IPS DF 19.7 (cell line): ENCODE measurements around the gene KLF14.
"Not testable (repeated sequence)": the region's sequence is repeated elsewhere in the genome, so short reads cannot be mapped to it uniquely, and the experiment has no call there.

Experiments
- DNase-seq: peaks from one replicate; pipeline ENCODE4 v3.0.0-alpha.2; 2013; ENCODE audit warnings: low read depth, low spot score

KLF14 gene

GRCh38 chr7:130733931-130734814, at the start of gene KLF14:
Gene KLF14 (minus strand): TSS chr7:130734207. CDS start chr7:130734033, 174 bp downstream.
- DNase-seq, result no peak

GRCh38 chr7:130781346-130781745, 47.3 kb upstream of the KLF14 start:
- DNase-seq, result no peak

GRCh38 chr7:130777426-130777825, 43.4 kb upstream of the KLF14 start:
- DNase-seq, result no peak

GRCh38 chr7:130772456-130772855, 38.4 kb upstream of the KLF14 start:
- DNase-seq, result not testable (repeated sequence)

- DNase-seq, result no peak
Measured at GRCh38 chr7:130768854-130769253, 34.8 kb upstream of the KLF14 start.

- DNase-seq, result not testable (repeated sequence)
Measured at GRCh38 chr7:130764569-130764968, 30.6 kb upstream of the KLF14 start.

GRCh38 chr7:130758429-130759056, 24.5 kb upstream of the KLF14 start:
- no peak for DNase-seq

GRCh38 chr7:130756316-130756715, 22.3 kb upstream of the KLF14 start:
- DNase-seq, result no peak

GRCh38 chr7:130752424-130752823, 18.4 kb upstream of the KLF14 start:
- DNase-seq, result no peak

GRCh38 chr7:130750755-130751154, 16.7 kb upstream of the KLF14 start:
- no peak for DNase-seq

GRCh38 chr7:130748531-130749389, 14.8 kb upstream of the KLF14 start:
- no peak for DNase-seq

- no peak for DNase-seq
Measured at GRCh38 chr7:130741331-130741995, 7.5 kb upstream of the KLF14 start.

GRCh38 chr7:130740606-130741005, 6.6 kb upstream of the KLF14 start:
- no peak for DNase-seq

GRCh38 chr7:130736298-130736900, 2.4 kb upstream of the KLF14 start:
- no peak for DNase-seq

GRCh38 chr7:130734815-130735716, 1.1 kb upstream of the KLF14 start:
- DNase-seq, result no peak

GRCh38 chr7:130732980-130733930, 752 bp downstream of the KLF14 start:
- DNase-seq, result no peak

- DNase-seq, result no peak
Measured at GRCh38 chr7:130723784-130724183, 10.2 kb downstream of the KLF14 start.

GRCh38 chr7:130721486-130722277, 12.3 kb downstream of the KLF14 start:
- DNase-seq, result peak; percentile 45
